Fibroblast of skin of back (primary cell): Measurements from ENCODE around the gene PRKACB. TPM values are rescaled to one million over a fixed set of nuclear protein-coding genes. Genes with fewer than 3 reads are reported as not detected.

ENCODE experiments used
- DNase-seq: peaks from one replicate; pipeline ENCODE4 v3.0.0-alpha.2; 2013
- polyA plus RNA-seq, 2 experiments: library from polyadenylated mRNA; unstranded; fragments of 120-200 nt; gene quantifications; one replicate each; pipeline ENCODE4 v1.2.1, GENCODE V29; 2013; ENCODE audit not compliant: insufficient read length in 2 of 2

PRKACB gene
- 24.1 TPM for polyA plus RNA-seq (2013, experiment 1 of 2; ENCODE audit: insufficient read length)
- 32.6 TPM for polyA plus RNA-seq (2013, experiment 2 of 2; ENCODE audit: insufficient read length)

- peak; percentile 53 for DNase-seq
These were observed at the start of gene PRKACB for GRCh38 chr1:84143796-84144565. PRKACB (plus strand) TSS chr1:84144271; CDS start chr1:84144362, 91 bp downstream.

- DNase-seq: no peak
These were observed 48.8 kb upstream of the PRKACB start for GRCh38 chr1:84095308-84095707.

DNA sequence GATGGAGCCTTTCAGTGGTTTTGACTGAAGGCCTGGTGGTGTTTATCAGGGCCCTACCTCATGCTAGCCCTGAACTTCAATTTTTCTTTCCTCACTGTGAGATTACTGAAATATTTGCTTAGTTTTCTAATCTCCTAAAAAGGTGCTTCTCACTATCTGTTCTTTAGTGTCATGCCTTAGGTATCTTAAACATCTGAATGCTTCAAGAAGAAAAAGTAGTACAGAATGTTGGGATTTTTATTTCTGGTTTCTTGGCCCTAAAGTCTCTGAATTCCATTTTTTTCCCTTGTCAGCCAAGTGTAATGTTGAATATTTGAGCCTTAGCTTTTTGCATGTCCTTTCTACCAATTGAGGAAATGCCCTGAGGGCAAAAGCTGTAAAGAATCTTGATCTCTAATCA is 47.9 kb upstream of the PRKACB start:
- DNase-seq: peak; percentile 58

DNA sequence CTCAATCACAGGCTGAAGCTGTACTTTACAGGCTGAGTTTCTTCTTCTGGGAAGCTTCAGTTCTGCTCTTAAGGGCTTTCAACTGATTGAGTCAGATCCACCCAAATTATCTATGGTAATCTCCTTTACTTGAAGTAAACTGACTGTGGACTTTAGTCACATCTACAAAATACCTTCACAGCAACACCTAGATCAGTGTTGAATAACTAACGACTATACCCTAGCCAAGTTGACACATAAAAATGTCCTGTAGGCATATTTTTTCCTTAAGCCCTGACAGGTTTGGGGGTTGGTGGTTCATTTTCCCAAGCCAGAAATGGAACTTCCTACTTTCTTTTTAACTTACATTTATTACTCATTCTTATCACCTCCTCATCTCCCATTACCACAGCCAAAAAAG is 42.9 kb upstream of the PRKACB start:
- DNase-seq: no peak

DNA sequence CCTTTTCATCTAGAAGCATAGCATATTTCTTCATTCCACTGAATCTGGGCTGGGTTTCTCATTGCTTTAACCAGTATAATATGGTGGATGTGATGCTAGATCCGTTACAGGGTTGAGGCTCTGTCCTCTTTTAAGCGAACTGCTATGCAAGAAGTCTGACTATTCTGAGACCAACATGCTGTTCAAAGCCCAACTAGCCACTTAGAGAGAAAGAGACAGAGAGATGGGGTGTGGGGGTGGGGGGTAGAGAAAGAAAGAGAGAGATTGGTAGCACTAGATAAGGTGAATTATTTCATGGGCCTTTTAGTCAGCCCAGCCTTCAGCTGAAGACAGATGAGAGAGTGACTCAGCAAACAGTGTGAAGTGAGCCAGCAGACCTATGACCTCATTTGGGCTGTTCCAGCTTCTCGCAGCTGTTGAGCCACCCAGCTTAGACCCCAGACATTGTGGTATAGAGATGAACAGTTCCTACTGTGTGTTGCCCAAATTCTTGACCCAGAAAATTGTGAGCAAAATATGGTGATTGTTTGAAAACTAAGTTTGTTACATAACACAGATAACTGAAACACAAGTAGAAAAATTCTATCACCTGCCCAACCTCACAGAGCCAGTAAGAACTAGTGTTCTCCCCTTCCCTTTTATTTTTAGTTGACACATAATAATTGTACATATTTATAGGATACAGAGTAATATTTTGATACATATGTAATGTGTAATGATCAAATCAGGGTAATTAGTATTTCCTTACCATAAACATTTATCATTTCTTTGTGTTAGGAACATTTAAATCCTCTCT is 40.7 kb upstream of the PRKACB start:
- peak; percentile 87 for DNase-seq

- peak; percentile 85 for DNase-seq
These were observed 36.5 kb upstream of the PRKACB start for GRCh38 chr1:84107538-84107937.

- DNase-seq: no peak
These were observed 36.1 kb upstream of the PRKACB start for GRCh38 chr1:84107955-84108354.

DNA sequence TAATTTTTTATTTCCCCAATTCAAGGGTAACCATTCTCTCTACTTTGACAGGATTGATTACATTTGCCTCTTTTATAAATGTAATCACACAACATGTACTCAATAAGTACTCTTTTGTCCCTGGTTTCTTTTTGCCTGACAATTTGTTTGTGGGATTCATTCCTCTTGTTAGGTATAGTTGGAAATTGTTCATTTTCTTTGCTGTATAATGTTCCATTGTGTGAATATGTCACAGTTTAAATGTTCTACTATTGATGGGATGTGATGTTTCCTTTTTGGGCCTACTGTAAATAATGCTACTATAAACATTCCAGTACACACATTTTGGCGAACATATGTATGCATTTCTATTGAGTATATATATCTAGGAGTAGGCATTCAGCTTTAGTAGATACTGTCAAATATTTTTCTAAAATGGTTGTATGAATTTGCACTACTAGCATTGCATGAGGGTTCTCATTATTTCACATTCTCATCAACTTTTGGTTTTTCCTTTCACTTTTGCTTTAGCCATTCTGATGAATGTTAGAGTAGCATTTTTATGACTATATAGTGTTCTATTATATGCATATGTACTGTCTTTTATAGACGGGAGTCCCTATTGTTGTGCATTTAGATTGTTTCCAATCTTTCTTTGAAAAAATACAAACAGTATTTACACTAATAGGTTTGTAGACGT is 35.0 kb upstream of the PRKACB start:
- no peak for DNase-seq

DNA sequence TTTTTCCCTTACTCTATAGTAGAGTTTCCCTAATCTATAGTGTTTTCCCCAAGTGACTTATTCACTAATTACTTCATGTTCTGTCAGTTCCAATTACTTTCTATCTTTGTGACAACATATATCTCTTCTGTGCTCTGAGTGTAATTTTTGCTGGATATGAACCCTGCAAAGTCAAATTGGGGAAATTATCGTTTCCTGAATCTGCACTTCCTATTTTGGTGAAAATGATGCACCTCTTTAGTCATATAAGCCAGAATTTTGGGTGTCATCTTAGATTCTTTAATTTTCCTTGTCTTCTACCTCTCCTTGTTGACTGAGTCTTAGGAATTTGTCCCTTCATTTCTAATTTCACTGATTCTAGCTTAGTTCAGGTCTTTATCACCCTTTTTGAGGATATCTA is 33.4 kb upstream of the PRKACB start:
- DNase-seq: no peak

- DNase-seq: no peak
These were observed 27.5 kb upstream of the PRKACB start for GRCh38 chr1:84116558-84116957.

DNA sequence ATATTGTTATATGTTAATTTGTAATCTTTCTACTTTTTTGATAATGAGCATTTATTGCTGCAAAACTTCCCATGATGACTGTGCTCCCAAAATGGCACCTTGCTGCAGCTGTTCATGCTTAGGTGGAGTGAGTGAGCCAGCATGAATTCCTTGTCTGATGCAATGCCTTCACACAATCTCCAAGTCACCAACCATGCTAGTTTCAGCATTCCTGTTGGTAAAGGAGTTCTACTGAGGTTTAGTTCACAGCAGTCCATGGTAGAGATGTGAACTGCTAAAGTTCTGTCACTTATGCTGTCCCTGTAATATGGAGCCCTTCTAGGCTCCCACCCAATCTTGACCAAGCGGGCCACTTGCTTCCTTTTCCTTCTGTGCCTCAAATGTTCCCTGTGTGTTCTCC is 26.2 kb upstream of the PRKACB start:
- DNase-seq: peak; percentile 59

- no peak for DNase-seq
These were observed 22.7 kb upstream of the PRKACB start for GRCh38 chr1:84121360-84121759.

- DNase-seq: peak; percentile 60
These were observed 21.2 kb upstream of the PRKACB start for GRCh38 chr1:84122780-84123382.

DNA sequence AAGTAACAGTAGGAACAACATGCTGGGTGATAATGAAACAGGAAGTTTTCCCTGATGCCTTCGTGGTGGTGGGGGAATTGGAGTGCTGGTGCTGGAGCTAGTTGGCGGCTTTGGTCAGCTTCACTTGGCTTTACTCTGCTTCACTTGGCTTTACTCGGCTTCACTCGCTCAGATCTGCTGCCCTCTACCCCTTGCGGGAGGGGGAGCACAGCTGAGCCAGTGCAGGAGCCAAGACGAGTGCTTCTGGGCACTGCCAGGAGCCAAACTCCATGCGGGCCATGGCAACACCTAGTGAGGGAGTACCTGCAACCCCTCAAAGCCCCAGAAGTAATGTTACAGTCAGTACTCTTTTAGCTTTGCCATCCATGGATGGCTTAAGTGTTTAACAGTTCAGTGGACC is 10.6 kb upstream of the PRKACB start:
- no peak for DNase-seq

- no peak for DNase-seq
These were observed 8.7 kb upstream of the PRKACB start for GRCh38 chr1:84135341-84135740.

- no peak for DNase-seq
These were observed 2.7 kb upstream of the PRKACB start for GRCh38 chr1:84141182-84142003.

- no peak for DNase-seq
These were observed 997 bp downstream of the PRKACB start for GRCh38 chr1:84145068-84145467.

- DNase-seq: peak; percentile 62
These were observed 2.5 kb downstream of the PRKACB start for GRCh38 chr1:84146411-84147032.

GRCh38 chr1:84148758-84149157 is 4.7 kb downstream of the PRKACB start:
- no peak for DNase-seq

- DNase-seq: no peak
These were observed 8.6 kb downstream of the PRKACB start for GRCh38 chr1:84152649-84153056.

GRCh38 chr1:84155517-84155916 is 11.4 kb downstream of the PRKACB start:
- DNase-seq: no peak
